ENCODE data around the gene DTL.

DTL gene

GRCh38 chr1:212042436-212042835 is 6.9 kb downstream of the DTL start:
- no peak for DNase-seq (ENCODE audit: extremely low read depth, insufficient read length)
- H3K4me3 ChIP-seq (replicated peaks; ENCODE audit: low read depth, low read length): no peak overlapping the region
- TF ChIP-seq CTCF (IDR thresholded peaks at IDR 0.05; ENCODE audit: insufficient read depth, low read length, poor library complexity, severe bottlenecking): no peak
- H3K27me3 ChIP-seq (replicated peaks; ENCODE audit: control insufficient read depth, insufficient read depth, low read length): no peaks in the 10 kb centered on the region
- no peaks in the 10 kb centered on the region; the same call in 1 of the 2 replicates for H3K36me3 ChIP-seq (ENCODE audit: control insufficient read depth, insufficient read depth, low read length)

- Histone ChIP-seq H3K36me3 (ENCODE audit: control insufficient read depth, insufficient read depth, low read length) (no peaks in the 10 kb centered on the region; the same call in 1 of the 2 replicates), H3K4me3 (replicated peaks; ENCODE audit: low read depth, low read length) (no peak overlapping the region), H3K27me3 (replicated peaks; ENCODE audit: control insufficient read depth, insufficient read depth, low read length) (no peaks in the 10 kb centered on the region)
- DNase-seq (ENCODE audit: extremely low read depth, insufficient read length): no peak
- TF ChIP-seq CTCF (IDR thresholded peaks at IDR 0.05; ENCODE audit: insufficient read depth, low read length, poor library complexity, severe bottlenecking): no peak
These were observed 9.3 kb downstream of the DTL start for GRCh38 chr1:212044851-212045250.

- no peak for DNase-seq (ENCODE audit: extremely low read depth, insufficient read length)
These were observed 10.4 kb downstream of the DTL start for GRCh38 chr1:212045981-212046380.

GRCh38 chr1:212053993-212054392 is 18.4 kb downstream of the DTL start:
- Histone ChIP-seq H3K4me3 (replicated peaks; ENCODE audit: low read depth, low read length) (no peak overlapping the region), H3K27me3 (replicated peaks; ENCODE audit: control insufficient read depth, insufficient read depth, low read length) (no peaks in the 10 kb centered on the region), H3K36me3 (ENCODE audit: control insufficient read depth, insufficient read depth, low read length) (peaks cover 15% of the 10 kb centered on the region)
- no peak for DNase-seq (ENCODE audit: extremely low read depth, insufficient read length)
- no peak for TF ChIP-seq CTCF (IDR thresholded peaks at IDR 0.05; ENCODE audit: insufficient read depth, low read length, poor library complexity, severe bottlenecking)

More at GRCh38 chr1:212045981-212046380, 10.4 kb downstream of the DTL start:
- Histone ChIP-seq H3K27me3 (replicated peaks; ENCODE audit: control insufficient read depth, insufficient read depth, low read length) (no peaks in the 10 kb centered on the region), H3K4me3 (replicated peaks; ENCODE audit: low read depth, low read length) (no peak overlapping the region), H3K36me3 (ENCODE audit: control insufficient read depth, insufficient read depth, low read length) (no peaks in the 10 kb centered on the region; the same call in 1 of the 2 replicates)
- TF ChIP-seq CTCF (IDR thresholded peaks at IDR 0.05; ENCODE audit: insufficient read depth, low read length, poor library complexity, severe bottlenecking): no peak

GRCh38 chr1:212055333-212055732 is 19.8 kb downstream of the DTL start:
- peaks cover 15% of the 10 kb centered on the region for H3K36me3 ChIP-seq (ENCODE audit: control insufficient read depth, insufficient read depth, low read length)
- H3K4me3 ChIP-seq (replicated peaks; ENCODE audit: low read depth, low read length): no peak overlapping the region
- no peaks in the 10 kb centered on the region for H3K27me3 ChIP-seq (replicated peaks; ENCODE audit: control insufficient read depth, insufficient read depth, low read length)
- TF ChIP-seq CTCF (IDR thresholded peaks at IDR 0.05; ENCODE audit: insufficient read depth, low read length, poor library complexity, severe bottlenecking): no peak
- DNase-seq (ENCODE audit: extremely low read depth, insufficient read length): no peak

All from GM06990 (cell line).